ENCODE results near the gene PRKAR1B. TPM values are rescaled to one million over a fixed set of nuclear protein-coding genes. Genes with fewer than 3 reads are reported as not detected.

PRKAR1B gene
- total RNA-seq, 1 experiment from 2014 or later = 62.0 TPM

DNA sequence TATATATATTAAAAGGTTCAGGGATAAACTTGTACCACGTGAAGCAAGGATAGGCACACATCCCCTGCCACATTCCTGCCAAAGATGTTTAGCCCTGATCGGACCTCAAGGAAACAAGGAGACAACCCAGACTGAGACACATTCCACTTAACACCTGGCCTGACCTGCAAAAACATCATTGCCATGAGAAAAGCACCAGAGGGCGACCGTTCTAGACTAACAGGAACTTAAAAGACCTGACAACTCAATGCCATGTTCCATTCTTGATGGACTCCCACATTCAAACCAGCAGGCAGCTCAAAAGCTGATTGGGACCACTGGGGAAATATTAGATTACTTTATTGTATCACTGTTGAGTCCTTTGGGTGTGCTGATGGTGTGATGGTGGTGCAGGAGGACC, 199.4 kb downstream of the PRKAR1B start:
- H3K9me3 ChIP-seq (ENCODE audit: control insufficient read depth, insufficient read depth, low read depth, low read length) = no peaks in the 10 kb centered on the region
- intact Hi-C loops (cut with micrococcal nuclease; ENCODE audit: unreplicated experiment) = loop anchor here (10.0 kb wide), 1 partner anchor 107 kb away; no protein-coding TSS in a partner anchor
- in situ Hi-C loops (cut with HindIII; ENCODE audit: low pct_unique_long_range_greater_than_20kb, low sequenced_read_pairs) = no loop called here

GRCh38 chr7:526460-527034, 200.5 kb downstream of the PRKAR1B start:
- H3K4me1 ChIP-seq (ENCODE audit: control insufficient read depth, insufficient read depth, low read length) = peaks cover 12% of the 10 kb centered on the region
- CTCF ChIA-PET = no interaction called here
- no peak overlapping the region for H3K4me3 ChIP-seq (ENCODE audit: low read depth in 2 of 2, low read length in 2 of 2)
- POLR2A ChIA-PET = no interaction called here
- H3K27ac ChIP-seq (ENCODE audit: low read length) = no peak overlapping the region
- H3K36me3 ChIP-seq (ENCODE audit: control insufficient read depth, insufficient read depth, low read length) = no peaks in the 10 kb centered on the region
- no TSS peak for BruUV-seq (replicated peaks)
- no peak for TF ChIP-seq POLR2AphosphoS5 (IDR thresholded peaks at IDR 0.05; ENCODE audit: low read depth, low read length)
- no peak for TF ChIP-seq SIN3A (IDR thresholded peaks at IDR 0.05; ENCODE audit: borderline replicate concordance, insufficient read depth, low read depth, low read length)
- TF ChIP-seq REST (IDR thresholded peaks at IDR 0.05; ENCODE audit: insufficient read depth in 1 of 2, low read depth in 2 of 2, low read length in 1 of 2) = no peak
- TF ChIP-seq TCF7L2 (IDR thresholded peaks at IDR 0.05; ENCODE audit: low read depth, low read length) = no peak
- TF ChIP-seq, protein P1, sequence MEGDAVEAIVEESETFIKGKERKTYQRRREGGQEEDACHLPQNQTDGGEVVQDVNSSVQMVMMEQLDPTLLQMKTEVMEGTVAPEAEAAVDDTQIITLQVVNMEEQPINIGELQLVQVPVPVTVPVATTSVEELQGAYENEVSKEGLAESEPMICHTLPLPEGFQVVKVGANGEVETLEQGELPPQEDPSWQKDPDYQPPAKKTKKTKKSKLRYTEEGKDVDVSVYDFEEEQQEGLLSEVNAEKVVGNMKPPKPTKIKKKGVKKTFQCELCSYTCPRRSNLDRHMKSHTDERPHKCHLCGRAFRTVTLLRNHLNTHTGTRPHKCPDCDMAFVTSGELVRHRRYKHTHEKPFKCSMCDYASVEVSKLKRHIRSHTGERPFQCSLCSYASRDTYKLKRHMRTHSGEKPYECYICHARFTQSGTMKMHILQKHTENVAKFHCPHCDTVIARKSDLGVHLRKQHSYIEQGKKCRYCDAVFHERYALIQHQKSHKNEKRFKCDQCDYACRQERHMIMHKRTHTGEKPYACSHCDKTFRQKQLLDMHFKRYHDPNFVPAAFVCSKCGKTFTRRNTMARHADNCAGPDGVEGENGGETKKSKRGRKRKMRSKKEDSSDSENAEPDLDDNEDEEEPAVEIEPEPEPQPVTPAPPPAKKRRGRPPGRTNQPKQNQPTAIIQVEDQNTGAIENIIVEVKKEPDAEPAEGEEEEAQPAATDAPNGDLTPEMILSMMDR (IDR thresholded peaks at IDR 0.05) = no peak
- no peak for DNase-seq (ENCODE audit: low read depth, low spot score)
- H3K27me3 ChIP-seq (ENCODE audit: control insufficient read depth, insufficient read depth, low read length) = no peaks in the 10 kb centered on the region; the same call in 1 of the 2 replicates
- ATAC-seq = no peak
- intact Hi-C loops (cut with micrococcal nuclease; ENCODE audit: unreplicated experiment) = loop anchor here (10.0 kb wide), 1 partner anchor 108 kb away; no protein-coding TSS in a partner anchor
- in situ Hi-C loops (cut with HindIII; ENCODE audit: low pct_unique_long_range_greater_than_20kb, low sequenced_read_pairs) = no loop called here
- no peaks in the 10 kb centered on the region for H3K9me3 ChIP-seq (ENCODE audit: control insufficient read depth, insufficient read depth, low read depth, low read length)

More for the DNA sequence above, 199.4 kb downstream of the PRKAR1B start:
- ATAC-seq (no peak), DNase-seq (ENCODE audit: low read depth, low spot score) (no peak)
- BruUV-seq (replicated peaks) = no TSS peak
- TF ChIP-seq POLR2AphosphoS5 (IDR thresholded peaks at IDR 0.05; ENCODE audit: low read depth, low read length) = no peak
- no peak for TF ChIP-seq REST (IDR thresholded peaks at IDR 0.05; ENCODE audit: insufficient read depth in 1 of 2, low read depth in 2 of 2, low read length in 1 of 2)
- TF ChIP-seq, protein P1 (IDR thresholded peaks at IDR 0.05) = no peak
- TF ChIP-seq TCF7L2 (IDR thresholded peaks at IDR 0.05; ENCODE audit: low read depth, low read length) = no peak
- no peak for TF ChIP-seq SIN3A (IDR thresholded peaks at IDR 0.05; ENCODE audit: borderline replicate concordance, insufficient read depth, low read depth, low read length)
- no peak overlapping the region for H3K27ac ChIP-seq (ENCODE audit: low read length)
- H3K27me3 ChIP-seq (ENCODE audit: control insufficient read depth, insufficient read depth, low read length) = no peaks in the 10 kb centered on the region
- no peak overlapping the region for H3K4me3 ChIP-seq (ENCODE audit: low read depth in 2 of 2, low read length in 2 of 2)
- H3K36me3 ChIP-seq (ENCODE audit: control insufficient read depth, insufficient read depth, low read length) = no peaks in the 10 kb centered on the region
- peaks cover 10% of the 10 kb centered on the region for H3K4me1 ChIP-seq (ENCODE audit: control insufficient read depth, insufficient read depth, low read length)
- ChIA-PET POLR2A (no interaction called here), CTCF (interaction anchor here (0.6 kb wide), 1 partner anchor 198 kb away, joined by 4 read pairs; no protein-coding TSS in a partner anchor)
